T-helper 1 cell treated with Interleukin-12 subunit alpha and Interleukin-12 subunit beta and Interleukin-4 antibody, amounts not matched to agents 30 μg/mL and 1 μg/mL, for 36 hours (primary cell): ENCODE results near the gene HLA-DOA.

Experiments
- H3K27ac Mint-ChIP-seq: one replicate; pipeline ENCODE4 v1.8.0; 2021; ENCODE audit warnings: mild to moderate bottlenecking, mixed read lengths
- H3K27me3 Mint-ChIP-seq: one replicate; pipeline ENCODE4 v1.8.0; 2021; ENCODE audit warnings: low read depth, mixed read lengths
- H3K36me3 Mint-ChIP-seq: one replicate; pipeline ENCODE4 v1.8.0; 2021; ENCODE audit warnings: low read depth, mixed read lengths
- H3K4me1 Mint-ChIP-seq: one replicate; pipeline ENCODE4 v1.8.0; 2021; ENCODE audit warnings: low read depth, mixed read lengths
- H3K4me3 Mint-ChIP-seq: one replicate; pipeline ENCODE4 v1.8.0; 2021; ENCODE audit warnings: mild to moderate bottlenecking, moderate library complexity, mixed read lengths
- H3K9me3 Mint-ChIP-seq: one replicate; pipeline ENCODE4 v1.8.0; 2021; ENCODE audit warnings: mixed read lengths

HLA-DOA gene

DNA sequence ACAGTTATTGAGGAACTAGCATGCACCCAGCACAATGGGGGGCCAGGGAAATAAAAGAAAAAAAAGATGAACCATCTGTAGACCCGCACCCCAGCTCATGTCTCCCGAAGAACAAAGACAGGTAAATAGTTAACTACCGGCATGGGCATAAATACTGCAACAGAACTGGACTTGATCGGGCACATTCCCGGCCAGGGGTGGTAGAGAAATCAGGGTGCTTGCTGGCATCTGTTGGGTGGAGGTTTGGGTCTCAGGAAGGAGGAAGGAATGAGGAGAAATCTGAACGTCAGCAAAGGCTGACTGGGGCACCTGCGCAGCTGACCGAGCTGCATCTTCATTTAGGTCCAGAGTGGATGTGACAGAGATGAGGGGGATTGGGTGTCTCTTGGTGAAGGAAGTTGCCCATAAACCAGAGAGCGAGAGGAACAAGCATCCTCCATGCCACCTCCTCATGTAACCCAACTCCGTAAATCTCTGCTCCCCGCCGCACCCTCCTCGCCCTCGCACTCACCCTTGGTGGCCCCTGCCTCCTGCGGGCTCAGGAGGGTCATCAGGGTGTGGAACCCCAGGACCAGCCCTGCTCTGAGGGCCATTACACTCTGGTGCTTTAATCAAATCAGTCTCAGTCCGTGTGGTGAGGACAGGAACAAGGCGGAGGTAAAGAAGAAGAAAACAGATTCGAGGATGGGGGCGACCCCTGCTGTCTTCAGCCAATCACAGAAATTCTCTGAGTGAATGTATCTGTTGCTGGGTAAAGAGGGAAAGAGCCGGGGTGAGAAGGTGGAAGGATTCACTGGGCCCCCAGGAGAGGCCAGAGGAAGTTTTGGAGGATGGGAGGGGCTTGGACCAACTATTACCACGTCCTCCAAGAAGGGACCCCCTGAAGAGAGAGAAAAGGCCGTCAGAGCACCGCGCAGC is at the start of gene HLA-DOA:
Gene HLA-DOA, minus strand, starts transcription at position 648 of the 918 bp plus-strand sequence.
- H3K27ac Mint-ChIP-seq = peak within 1 kb of the TSS; percentile 67
- no peaks in the 10 kb centered on the region for H3K9me3 Mint-ChIP-seq
- H3K36me3 Mint-ChIP-seq = no peaks in the 10 kb centered on the region
- H3K4me3 Mint-ChIP-seq = peak within 1 kb of the TSS; percentile 61
- H3K27me3 Mint-ChIP-seq = peaks cover 46% of the 10 kb centered on the region
- H3K4me1 Mint-ChIP-seq = peaks cover 11% of the 10 kb centered on the region

DNA sequence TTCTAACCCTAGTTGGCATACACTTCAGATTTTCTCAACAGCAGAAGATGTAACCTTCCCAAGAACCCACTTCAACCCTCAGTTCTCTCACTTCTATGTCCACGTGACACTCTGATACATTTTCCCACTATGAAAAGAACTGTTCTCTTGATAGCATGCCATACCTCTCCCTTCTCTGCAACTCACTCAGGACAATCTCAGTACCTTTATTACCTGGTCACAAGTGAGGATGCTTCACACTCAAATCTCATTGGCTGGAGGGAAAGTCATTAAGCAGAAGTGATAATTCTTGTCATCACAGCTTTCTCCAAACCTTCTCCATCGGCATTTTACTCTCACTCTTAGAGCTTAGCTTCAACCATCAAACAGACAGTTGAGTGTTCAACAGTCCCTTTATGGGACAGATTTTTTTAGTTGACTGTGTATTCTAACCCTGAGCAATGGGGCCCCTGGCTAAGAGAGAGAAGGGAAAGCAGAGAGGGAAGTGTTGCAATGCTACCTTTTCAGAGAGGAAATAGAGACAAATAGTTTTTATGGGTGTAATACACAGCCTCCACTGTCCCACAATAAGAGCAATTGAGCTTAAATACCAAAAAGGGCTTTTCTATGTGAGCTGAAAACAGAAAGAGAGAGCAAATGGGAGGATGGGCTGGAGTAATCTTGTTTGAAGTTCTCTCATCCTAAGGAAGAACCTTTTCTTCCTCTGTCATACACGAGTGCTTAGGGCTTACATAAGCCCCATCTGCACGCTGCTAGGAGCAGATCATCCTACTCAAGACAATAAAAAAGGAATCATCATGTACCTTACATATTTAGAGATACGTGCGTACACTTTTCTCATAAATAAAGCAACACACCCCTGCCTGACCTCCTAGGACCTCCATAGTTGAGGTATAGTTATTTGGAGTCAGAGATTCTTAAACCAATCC is 48.1 kb upstream of the HLA-DOA start:
- Mint-ChIP-seq H3K9me3 (peaks cover 6% of the 10 kb centered on the region), H3K27me3 (peaks cover 23% of the 10 kb centered on the region), H3K36me3 (no peaks in the 10 kb centered on the region), H3K27ac (no peak overlapping the region), H3K4me1 (no peaks in the 10 kb centered on the region), H3K4me3 (no peak overlapping the region)

DNA sequence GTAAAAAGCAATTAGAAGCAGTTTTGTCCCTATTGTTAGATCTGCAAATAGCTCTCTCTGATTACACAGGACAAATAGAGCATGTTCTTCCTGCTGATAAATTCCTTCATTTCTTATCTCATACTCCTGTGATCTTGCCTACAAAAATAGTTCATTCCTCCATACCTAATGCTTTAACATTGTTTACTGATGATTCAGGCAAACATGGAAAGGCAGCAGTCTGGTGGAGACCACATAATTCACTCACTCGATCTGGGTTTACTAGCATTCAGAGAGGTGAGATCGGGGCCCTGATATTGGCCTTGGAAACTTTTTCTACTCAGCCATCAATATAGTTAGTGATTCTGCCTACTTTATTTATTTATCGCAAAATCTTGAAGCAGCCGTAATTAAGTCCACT is 43.8 kb upstream of the HLA-DOA start:
- no peak overlapping the region for H3K4me3 Mint-ChIP-seq
- H3K27ac Mint-ChIP-seq = no peak overlapping the region
- no peaks in the 10 kb centered on the region for H3K36me3 Mint-ChIP-seq
- H3K4me1 Mint-ChIP-seq = no peaks in the 10 kb centered on the region
- H3K27me3 Mint-ChIP-seq = peaks cover 28% of the 10 kb centered on the region
- H3K9me3 Mint-ChIP-seq = peaks cover 6% of the 10 kb centered on the region

DNA sequence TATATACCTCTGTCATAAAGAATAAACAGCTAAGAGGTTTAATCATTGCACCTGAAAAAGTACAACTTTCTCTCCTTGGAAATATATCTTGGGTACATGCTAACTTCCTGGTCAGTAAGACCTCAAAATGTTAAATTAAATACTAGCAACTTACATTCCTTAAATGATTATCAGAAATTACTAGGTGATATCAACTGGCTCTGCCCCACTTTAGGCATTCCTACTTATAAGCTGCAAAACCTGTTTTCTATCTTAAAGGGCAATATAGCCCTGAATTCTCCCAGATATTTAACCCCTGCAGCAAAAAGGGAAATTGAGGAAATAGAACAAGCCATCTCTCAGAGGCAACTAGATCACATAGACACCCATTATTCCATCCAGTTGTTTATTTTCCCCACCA is 43.2 kb upstream of the HLA-DOA start:
- Mint-ChIP-seq H3K27me3 (peaks cover 34% of the 10 kb centered on the region), H3K4me1 (no peaks in the 10 kb centered on the region), H3K27ac (no peak overlapping the region), H3K36me3 (no peaks in the 10 kb centered on the region), H3K4me3 (no peak overlapping the region), H3K9me3 (peaks cover 6% of the 10 kb centered on the region)

DNA sequence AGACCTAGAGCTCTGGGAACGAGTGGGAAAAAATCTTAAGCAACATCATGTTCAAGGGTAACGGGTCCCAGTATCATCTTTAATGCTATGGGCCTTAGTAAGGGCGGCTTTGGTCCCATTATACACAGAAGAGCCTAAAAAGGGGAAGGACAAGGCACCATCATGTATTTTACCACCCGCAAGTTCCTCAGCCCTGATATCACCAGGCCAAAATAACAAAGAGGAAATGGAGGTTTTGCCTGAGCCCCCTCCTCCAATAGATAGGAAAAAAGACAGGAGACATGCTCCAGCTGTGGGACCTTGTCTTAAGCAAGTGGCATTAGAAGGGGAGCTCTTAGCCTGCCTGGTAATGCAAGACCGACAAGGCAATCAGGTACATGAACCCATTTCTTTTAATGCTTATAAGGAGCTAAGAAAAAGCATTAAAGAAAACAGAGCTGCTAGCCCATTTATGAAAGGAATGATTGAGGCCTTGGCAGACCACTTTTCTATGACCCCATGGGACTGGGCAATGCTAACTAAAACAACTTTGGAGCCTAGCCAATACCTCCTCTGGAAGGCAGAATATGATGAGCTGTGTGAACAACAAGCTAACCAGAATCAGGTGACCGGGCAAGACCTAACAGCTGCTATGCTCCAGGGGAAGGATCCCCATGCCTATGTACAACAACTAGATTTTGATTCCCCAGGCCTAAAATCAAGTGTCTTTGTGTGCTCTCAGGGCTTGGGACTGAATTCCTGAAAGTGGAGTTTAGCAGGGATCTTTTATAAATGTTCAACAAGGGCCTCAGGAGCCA is 40.8 kb upstream of the HLA-DOA start:
- Mint-ChIP-seq H3K9me3 (peaks cover 6% of the 10 kb centered on the region), H3K27me3 (peaks cover 46% of the 10 kb centered on the region), H3K27ac (no peak overlapping the region), H3K4me3 (no peak overlapping the region), H3K4me1 (no peaks in the 10 kb centered on the region), H3K36me3 (no peaks in the 10 kb centered on the region)

DNA sequence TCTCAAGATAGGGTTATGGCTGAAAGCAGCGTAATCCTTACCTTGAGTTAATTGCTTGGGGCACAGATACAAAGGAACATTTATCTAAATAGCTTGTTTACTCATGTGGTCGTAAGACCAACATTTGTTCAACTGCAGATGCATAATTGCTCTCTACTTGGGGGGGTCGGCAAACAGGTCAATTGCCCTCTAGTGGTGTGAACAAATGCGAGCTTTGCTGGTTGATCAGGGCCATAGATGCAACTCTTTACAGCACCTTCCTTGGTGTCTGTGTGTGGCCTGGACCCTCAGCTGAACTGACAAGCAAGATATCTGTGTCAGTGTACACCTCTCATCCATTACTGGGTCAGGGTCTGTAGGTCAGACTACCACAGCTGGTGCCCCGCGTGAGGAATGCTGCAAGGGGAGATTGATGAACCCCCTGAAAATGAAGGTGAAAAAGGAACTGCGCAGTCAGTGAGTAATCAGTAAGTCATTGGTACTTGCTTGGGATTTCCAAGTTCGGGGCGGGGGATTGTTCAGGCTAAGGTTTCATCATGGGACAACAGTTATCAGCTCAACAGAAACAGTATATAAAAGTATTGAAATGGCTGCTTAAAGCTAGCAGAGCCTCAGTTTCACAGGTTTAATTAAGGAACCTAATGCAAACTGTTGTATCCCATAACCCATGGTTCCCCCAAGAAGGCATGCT is 40.1 kb upstream of the HLA-DOA start:
- Mint-ChIP-seq H3K9me3 (peaks cover 6% of the 10 kb centered on the region), H3K27me3 (peaks cover 53% of the 10 kb centered on the region), H3K27ac (no peak overlapping the region), H3K4me3 (no peak overlapping the region), H3K4me1 (no peaks in the 10 kb centered on the region), H3K36me3 (no peaks in the 10 kb centered on the region)

DNA sequence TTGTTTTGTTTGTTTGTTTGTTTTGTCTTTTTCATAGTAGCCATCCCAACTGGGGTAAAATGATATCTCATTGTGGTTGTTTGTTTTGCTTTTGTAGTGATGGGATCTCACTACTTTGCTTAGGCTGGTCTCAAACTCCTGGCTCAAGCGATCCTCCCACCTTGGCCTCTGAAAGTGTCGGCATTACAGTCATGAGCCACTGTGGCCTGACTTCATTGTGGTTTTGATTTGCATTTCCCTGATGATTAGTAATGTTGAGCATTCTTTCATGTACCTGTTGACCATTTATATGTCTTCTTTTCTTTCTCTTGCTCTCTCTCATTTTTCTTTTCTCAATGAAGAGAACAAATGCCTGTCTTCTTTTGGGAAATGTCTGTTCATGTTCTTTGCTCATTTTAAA is 30.8 kb upstream of the HLA-DOA start:
- Mint-ChIP-seq H3K4me3 (no peak overlapping the region), H3K36me3 (no peaks in the 10 kb centered on the region), H3K4me1 (no peaks in the 10 kb centered on the region), H3K27me3 (peaks cover 74% of the 10 kb centered on the region), H3K27ac (no peak overlapping the region), H3K9me3 (peaks cover 12% of the 10 kb centered on the region)

DNA sequence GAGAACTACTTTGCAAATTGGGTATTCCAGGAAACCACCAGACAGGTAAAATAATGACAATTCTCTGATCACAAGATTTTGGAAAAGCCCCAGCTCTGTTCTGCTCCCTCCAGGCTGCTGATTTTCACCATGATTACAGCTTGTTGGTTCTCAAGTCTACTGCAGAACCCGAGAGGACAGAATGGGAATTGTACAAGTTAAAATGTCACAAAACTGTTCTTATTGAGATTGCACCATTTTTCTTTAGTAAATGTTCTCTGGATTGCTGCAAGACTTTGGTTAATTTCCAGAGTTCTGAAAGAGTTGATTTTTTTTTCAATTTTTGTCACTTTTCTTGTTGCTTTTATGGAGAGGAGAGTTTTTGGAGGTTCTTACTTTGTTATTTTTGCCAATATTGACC is 27.1 kb upstream of the HLA-DOA start:
- Mint-ChIP-seq H3K27ac (no peak overlapping the region), H3K36me3 (peaks cover 3% of the 10 kb centered on the region), H3K27me3 (peaks cover 81% of the 10 kb centered on the region), H3K4me3 (no peak overlapping the region), H3K9me3 (peaks cover 13% of the 10 kb centered on the region), H3K4me1 (no peaks in the 10 kb centered on the region)

DNA sequence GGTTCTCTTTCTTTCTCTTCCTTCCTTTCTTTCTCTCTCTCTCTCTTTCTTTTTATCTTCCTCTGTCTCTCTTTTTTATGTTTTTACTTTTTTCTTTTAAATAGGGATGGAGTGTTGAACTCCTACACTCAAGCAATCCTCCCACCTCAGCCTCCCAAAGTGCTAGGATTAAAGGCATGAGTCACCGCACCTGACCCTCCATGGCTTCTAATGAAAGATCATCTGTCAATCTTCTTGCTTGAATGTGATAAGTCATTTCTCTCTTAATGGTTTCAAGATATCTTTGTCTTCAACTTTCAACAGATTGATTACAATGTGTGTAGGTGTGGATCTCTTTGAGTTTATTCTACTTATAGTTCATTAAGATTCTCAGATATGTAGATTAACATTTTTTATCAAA is 25.2 kb upstream of the HLA-DOA start:
- H3K36me3 Mint-ChIP-seq = peaks cover 3% of the 10 kb centered on the region
- peaks cover 5% of the 10 kb centered on the region for H3K4me1 Mint-ChIP-seq
- H3K27ac Mint-ChIP-seq = no peak overlapping the region
- H3K27me3 Mint-ChIP-seq = peaks cover 72% of the 10 kb centered on the region
- H3K9me3 Mint-ChIP-seq = peaks cover 13% of the 10 kb centered on the region
- no peak overlapping the region for H3K4me3 Mint-ChIP-seq

DNA sequence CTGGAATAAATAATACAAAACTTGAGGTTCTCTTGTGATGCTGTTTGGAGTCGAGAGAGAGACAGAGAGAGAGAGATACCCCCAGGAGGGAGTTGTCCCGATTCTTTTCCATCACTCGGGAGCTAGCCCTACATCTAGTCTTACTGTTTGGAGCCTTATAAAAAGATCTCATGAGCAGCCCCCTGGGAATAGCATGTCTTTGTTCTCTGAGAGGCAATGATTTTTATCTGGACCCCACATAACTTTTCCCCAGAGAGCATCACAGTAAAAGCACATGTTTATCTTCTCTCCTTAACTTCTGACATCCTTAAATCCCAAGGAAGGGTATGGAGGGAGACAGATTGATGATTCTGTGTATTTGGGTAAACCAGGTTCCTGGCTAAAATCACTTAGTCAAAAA is 20.9 kb upstream of the HLA-DOA start:
- Mint-ChIP-seq H3K9me3 (peaks cover 10% of the 10 kb centered on the region), H3K4me3 (no peak overlapping the region), H3K27me3 (peaks cover 34% of the 10 kb centered on the region), H3K4me1 (peaks cover 19% of the 10 kb centered on the region), H3K36me3 (peaks cover 3% of the 10 kb centered on the region), H3K27ac (peak overlapping the region; percentile 71)

DNA sequence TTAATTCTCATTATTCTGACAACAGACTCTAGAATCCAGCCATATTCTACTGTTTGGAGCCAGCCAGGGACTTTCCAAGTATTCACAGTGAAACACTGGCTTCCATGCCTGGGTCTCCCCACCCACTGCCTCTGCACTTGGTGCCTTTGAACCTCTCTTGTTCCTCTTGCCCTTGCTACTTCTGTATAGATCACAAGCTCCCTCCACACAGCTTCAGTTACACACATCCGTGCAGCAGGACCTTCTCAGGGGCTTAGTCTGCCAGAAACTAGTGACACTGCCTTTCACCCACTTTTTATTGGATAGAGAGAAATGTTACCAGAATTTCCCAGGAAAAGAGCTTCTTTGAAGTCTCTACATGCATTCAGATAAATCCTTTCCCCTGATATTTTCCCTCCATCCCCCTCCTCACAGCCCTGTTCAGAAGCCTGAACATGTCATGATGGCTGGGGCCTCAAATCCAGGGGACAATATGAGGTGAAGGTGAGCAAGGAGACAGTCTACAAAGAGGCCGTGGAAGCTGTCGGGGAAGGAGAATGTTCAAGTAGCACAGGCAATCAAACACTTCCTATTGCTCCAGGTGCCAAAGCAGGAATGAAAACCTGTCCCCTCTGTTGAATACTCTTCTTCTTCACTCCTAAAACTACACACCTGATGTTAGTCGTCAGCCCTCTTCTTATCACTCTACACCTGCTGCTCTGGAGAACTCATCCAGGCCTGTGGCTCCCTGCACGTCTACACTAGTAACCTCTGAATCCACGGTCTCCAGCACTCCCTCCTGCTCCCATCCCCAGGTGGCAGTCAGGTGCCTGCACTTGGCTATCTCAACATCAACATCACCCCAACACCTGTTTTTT is 20.2 kb upstream of the HLA-DOA start:
- Mint-ChIP-seq H3K27me3 (peaks cover 27% of the 10 kb centered on the region), H3K27ac (peak overlapping the region; percentile 81), H3K4me1 (peaks cover 19% of the 10 kb centered on the region), H3K4me3 (no peak overlapping the region), H3K36me3 (no peaks in the 10 kb centered on the region), H3K9me3 (peaks cover 3% of the 10 kb centered on the region)

DNA sequence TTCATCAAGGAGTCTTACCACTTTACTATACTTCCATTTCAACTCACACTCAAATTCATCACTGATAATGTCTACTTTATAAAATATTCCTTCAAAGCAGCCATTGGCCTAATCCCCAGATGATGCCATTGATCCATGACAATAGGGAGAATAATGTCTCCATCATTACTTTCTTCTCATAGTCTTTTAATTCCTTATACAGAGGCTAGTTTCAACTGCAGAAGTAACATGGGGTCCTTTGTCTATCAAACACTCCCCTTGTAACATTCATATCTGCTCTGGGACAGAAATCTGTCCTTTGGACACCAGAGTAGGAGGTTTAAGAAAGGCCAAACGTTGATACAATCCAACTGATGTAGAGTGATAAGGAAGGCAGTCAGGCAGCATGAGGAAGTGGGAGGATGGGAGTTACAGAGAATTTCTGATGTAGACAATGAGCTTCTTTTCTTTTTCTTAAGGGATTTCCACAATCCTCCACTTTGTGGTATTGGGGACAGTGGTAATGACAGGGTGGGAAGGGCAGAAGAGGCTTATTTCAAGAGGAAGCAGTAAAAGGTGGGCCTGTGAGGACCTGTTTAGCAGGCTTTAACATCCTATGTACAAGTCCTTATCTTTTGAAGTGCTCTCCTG is 18.9 kb upstream of the HLA-DOA start:
- no peak overlapping the region for H3K4me3 Mint-ChIP-seq
- H3K4me1 Mint-ChIP-seq = peaks cover 19% of the 10 kb centered on the region
- H3K27ac Mint-ChIP-seq = peak overlapping the region; percentile 55
- no peaks in the 10 kb centered on the region for H3K9me3 Mint-ChIP-seq
- H3K36me3 Mint-ChIP-seq = no peaks in the 10 kb centered on the region
- peaks cover 15% of the 10 kb centered on the region for H3K27me3 Mint-ChIP-seq

DNA sequence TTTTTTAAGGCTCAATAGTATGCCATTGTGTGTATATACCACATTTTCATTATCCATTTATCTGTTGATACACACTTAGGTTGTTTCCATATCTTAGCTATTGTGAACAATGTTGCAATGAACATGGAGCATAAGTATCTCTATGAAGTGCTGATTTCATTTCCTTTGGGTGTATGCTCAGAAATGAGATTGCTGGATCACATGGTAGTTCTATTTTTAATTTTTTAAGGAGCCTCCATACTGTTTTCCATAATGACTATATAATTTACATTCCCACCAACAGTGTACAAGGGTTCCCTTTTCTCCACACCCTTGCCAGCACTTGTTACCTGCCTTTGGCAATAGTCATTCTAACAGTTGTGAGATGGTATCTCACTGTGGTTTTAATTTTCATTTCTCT is 15.1 kb upstream of the HLA-DOA start:
- Mint-ChIP-seq H3K27ac (no peak overlapping the region), H3K4me3 (no peak overlapping the region), H3K36me3 (no peaks in the 10 kb centered on the region), H3K9me3 (no peaks in the 10 kb centered on the region), H3K27me3 (no peaks in the 10 kb centered on the region), H3K4me1 (peaks cover 22% of the 10 kb centered on the region)
